ES-I3 (cell line): ENCODE data around the gene MPHOSPH6.

Experiments
- H3K36me3 ChIP-seq: 2 replicates; pipeline ENCODE4 v1.6.1; 2013; ENCODE audit warnings: mild to moderate bottlenecking, low read length, control low read depth, moderate library complexity; ENCODE audit not compliant: insufficient read depth
- H3K4me1 ChIP-seq: 2 replicates; pipeline ENCODE4 v1.6.1; 2013; ENCODE audit warnings: mild to moderate bottlenecking, control low read depth, low read length; ENCODE audit not compliant: insufficient read depth
- H3K9ac ChIP-seq: 2 replicates; pipeline ENCODE4 v1.6.1; 2013; ENCODE audit warnings: low read depth, mild to moderate bottlenecking, low read length, moderate library complexity
- H3K9me3 ChIP-seq: 2 replicates; pipeline ENCODE4 v1.6.1; 2013; ENCODE audit warnings: mild to moderate bottlenecking, low read length, moderate library complexity; ENCODE audit not compliant: control insufficient read depth, insufficient read depth

MPHOSPH6 gene

DNA sequence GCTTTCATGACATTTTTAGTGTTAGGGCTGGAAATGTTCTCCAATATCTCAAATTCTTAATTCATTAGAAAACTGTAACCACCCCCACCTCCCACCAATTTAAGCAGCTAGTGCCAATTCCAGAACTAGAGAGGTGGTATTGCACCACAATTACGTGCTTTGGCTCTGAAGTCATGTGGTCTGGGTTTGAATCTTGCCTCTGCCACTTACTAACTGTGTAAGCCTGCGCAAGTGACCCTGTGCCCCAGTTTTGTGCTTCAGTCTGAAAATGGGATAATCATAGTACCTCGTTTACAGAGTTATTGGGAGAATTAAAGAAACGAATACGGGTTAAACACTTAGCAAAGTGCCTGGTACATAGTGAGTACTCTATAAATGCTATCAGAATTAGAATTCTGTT, 14.2 kb upstream of the MPHOSPH6 start:
- Histone ChIP-seq H3K9ac (no peak overlapping the region), H3K9me3 (no peaks in the 10 kb centered on the region), H3K4me1 (0 out of 2 replicates have a peak, but pooled peaks cover 6% of the 10 kb centered on the region), H3K36me3 (no peaks in the 10 kb centered on the region)

DNA sequence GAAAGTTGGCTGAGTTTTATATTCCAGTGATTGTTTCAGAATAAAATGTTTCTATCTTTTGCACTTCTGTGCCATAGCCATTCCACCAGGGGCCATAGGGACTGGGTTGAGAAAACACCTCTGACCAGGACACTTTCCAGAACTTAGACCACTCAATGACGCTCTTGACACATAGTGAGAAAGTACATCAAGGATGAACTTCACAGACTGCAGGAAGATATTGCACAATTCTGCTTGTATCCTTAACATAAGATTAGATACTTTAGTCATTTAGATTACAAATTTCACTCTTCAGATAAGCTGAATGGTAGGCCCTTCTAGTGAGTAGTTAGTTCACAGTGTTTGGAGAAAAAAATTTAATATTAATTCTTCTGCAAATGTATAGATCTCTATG, 13.0 kb upstream of the MPHOSPH6 start:
- Histone ChIP-seq H3K36me3 (no peaks in the 10 kb centered on the region), H3K4me1 (0 out of 2 replicates have a peak, but pooled peaks cover 6% of the 10 kb centered on the region), H3K9ac (no peak overlapping the region), H3K9me3 (no peaks in the 10 kb centered on the region)

DNA sequence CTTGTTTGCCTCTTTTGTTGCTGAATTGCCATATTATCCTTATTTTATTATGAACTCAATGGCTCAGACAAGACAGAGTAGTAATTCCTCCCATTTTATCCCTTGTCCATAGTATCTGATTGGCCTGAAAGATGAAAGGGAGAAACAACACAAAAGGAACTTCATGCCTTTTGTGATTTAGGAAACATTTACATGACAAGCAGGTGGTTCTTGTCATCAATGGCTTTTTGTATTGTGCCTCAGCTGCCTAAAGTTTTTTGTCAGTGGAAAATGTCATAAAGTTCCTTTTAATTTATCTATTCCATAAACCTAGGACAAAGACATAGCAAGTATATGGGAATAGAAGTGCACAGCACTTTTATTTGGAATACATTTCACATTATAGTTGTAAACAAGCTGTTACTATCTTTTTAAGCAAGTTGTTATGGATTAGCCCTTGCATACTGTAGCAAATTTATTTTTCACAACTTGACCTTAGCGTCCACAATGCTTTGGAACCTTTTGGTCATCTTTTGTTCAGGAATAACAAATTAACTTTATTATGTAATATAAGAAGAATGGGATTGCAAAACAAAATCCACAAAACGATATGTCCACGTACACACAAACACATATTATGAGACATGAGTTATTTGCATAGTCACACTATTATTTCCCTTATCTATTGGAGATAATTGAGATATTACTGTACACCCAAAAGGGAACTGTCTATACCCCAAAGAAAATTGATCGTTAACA, 12.4 kb upstream of the MPHOSPH6 start:
- Histone ChIP-seq H3K9me3 (no peaks in the 10 kb centered on the region), H3K4me1 (0 out of 2 replicates have a peak, but pooled peaks cover 6% of the 10 kb centered on the region), H3K9ac (no peak overlapping the region), H3K36me3 (no peaks in the 10 kb centered on the region)

- Histone ChIP-seq H3K9ac (no peak overlapping the region), H3K36me3 (no peaks in the 10 kb centered on the region), H3K9me3 (no peaks in the 10 kb centered on the region), H3K4me1 (0 out of 2 replicates have a peak, but pooled peaks cover 6% of the 10 kb centered on the region)
Observed at GRCh38 chr16:82181461-82182185, 11.6 kb upstream of the MPHOSPH6 start.

GRCh38 chr16:82178352-82178751, 8.3 kb upstream of the MPHOSPH6 start:
- no peaks in the 10 kb centered on the region for H3K9me3 ChIP-seq
- no peaks in the 10 kb centered on the region for H3K36me3 ChIP-seq
- 0 out of 2 replicates have a peak, but pooled peaks cover 6% of the 10 kb centered on the region for H3K4me1 ChIP-seq
- H3K9ac ChIP-seq, result no peak overlapping the region

DNA sequence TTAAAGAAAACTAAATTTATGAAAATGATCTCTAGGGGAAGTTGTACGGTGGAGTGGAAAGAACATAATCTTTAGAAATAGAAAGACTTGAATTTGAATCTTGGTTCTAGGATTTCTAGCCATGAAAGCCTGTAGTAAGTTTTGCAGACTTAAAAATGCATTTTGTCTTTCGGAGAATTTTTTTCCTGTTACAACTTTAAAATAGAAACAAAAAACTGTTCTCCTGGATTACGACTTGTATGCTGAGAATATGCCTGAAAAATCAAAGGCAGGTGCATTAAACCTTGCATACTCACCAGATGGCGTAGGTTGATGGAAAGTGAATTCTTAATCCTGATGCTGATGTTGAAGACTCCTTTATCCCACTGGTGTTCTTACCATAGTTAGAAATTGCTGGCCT, 7.5 kb upstream of the MPHOSPH6 start:
- Histone ChIP-seq H3K36me3 (no peaks in the 10 kb centered on the region), H3K4me1 (0 out of 2 replicates have a peak, but pooled peaks cover 6% of the 10 kb centered on the region), H3K9ac (no peak overlapping the region), H3K9me3 (no peaks in the 10 kb centered on the region)

- Histone ChIP-seq H3K4me1 (no peaks in the 10 kb centered on the region), H3K36me3 (no peaks in the 10 kb centered on the region), H3K9me3 (0 out of 2 replicates have a peak, but pooled peaks cover under 1% of the 10 kb centered on the region), H3K9ac (no peak overlapping the region)
Observed at GRCh38 chr16:82176204-82176603, 6.2 kb upstream of the MPHOSPH6 start.

DNA sequence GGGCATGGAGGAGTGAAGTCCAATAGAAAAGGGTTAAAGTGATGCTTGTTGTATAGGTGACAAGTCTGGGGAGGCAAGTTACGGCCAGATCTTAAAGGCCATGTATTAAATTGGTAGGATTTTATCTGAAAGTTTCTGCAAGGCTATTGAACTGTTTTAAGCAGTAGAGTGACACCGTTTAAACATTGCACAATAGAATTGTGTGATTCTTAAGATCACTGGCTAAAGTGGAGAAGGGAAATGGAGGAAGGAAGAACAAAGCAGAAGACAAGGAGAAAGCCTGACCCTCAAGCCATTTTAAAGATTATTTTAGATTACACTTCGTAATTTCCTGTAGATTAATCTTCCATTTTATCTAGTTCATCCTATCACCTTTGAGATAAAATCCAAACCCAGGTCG, 5.6 kb upstream of the MPHOSPH6 start:
- Histone ChIP-seq H3K9ac (no peak overlapping the region), H3K4me1 (no peaks in the 10 kb centered on the region), H3K36me3 (no peaks in the 10 kb centered on the region), H3K9me3 (peaks cover 3% of the 10 kb centered on the region; the same call in 1 of the 2 replicates)

DNA sequence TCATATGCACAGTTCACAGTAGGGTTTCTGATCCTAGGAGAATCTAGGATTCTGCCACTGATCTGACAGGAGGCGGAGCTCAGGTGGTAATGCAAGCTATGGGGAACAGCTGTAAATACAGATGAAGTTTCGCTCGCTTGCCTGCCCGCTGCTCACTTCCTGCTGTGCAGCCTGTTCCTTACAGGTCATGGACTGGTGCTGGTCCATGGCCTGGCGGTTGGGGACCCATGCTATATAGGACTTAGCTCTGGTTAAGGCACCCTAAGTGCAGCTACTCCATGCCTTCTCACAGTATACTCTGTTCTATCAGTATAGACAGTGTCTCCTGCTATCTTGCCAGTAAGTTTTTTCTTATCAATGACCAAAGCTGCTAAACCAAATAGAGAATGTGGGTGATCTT, 2.4 kb downstream of the MPHOSPH6 start:
- Histone ChIP-seq H3K9ac (no peak overlapping the region), H3K9me3 (peaks cover 3% of the 10 kb centered on the region; the same call in 1 of the 2 replicates), H3K36me3 (peaks cover 7% of the 10 kb centered on the region), H3K4me1 (no peaks in the 10 kb centered on the region)

DNA sequence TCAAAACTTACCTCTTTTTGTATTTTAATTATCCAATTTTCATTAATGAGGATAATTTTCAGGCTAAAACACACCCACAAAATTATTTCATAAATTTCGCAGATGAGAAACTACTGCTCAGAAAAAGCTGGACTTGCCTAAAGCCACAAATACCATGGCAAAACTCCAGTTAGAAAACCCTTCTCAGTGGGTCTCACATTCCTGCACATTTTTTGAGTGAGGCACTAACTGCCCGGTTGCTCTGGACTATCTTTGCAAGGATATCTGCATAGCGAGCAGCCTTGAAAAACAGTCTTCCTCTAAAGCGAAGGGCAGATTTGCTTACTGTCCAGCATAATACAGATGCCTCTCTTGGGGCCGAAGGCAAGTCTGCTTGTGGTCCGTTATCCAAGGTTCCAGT, 9.8 kb downstream of the MPHOSPH6 start:
- Histone ChIP-seq H3K9me3 (no peaks in the 10 kb centered on the region), H3K4me1 (no peaks in the 10 kb centered on the region), H3K36me3 (peaks cover 6% of the 10 kb centered on the region), H3K9ac (no peak overlapping the region)

- Histone ChIP-seq H3K36me3 (peaks cover 3% of the 10 kb centered on the region), H3K9ac (no peak overlapping the region), H3K4me1 (no peaks in the 10 kb centered on the region), H3K9me3 (no peaks in the 10 kb centered on the region)
Observed at GRCh38 chr16:82157836-82158235, 12.2 kb downstream of the MPHOSPH6 start.

GRCh38 chr16:82157534-82157812, 12.6 kb downstream of the MPHOSPH6 start:
- H3K9ac ChIP-seq, result no peak overlapping the region
- H3K4me1 ChIP-seq, result no peaks in the 10 kb centered on the region
- H3K36me3 ChIP-seq, result peaks cover 3% of the 10 kb centered on the region
- H3K9me3 ChIP-seq, result no peaks in the 10 kb centered on the region

DNA sequence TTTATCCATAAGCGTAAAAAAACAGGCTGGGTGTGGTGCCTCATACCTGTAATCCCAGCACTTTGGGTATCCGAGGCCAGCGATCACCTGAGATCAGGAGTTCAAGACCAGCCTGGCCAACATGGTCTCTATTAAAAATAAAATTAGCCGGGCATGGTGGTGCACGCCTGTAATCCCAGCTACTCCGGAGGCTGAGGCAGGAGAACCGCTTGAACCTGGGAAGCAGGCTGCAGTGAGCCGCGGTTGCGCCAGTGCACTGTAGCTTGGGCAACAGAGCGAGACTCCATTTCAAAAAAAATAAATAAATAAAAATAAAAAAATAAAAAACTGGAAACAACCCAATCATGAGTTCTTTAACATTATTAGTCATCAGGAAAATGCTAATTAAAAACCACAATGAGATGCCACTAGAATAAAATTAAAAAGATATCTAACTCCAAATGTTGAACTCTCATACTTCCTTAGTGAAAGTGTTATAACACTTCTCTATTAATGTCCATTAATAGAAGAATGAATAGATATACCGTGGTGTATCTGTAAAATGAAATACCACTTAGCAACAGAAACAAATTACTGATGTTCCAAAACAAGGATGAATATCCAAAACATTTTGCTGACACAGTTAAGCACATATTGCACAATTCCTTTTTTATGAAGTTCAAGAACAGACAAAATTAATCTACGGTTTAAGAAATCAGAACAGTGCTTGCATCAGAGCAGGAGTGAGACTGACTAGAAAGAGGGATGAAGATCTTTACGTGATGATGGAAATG, 13.1 kb downstream of the MPHOSPH6 start:
- Histone ChIP-seq H3K9me3 (no peaks in the 10 kb centered on the region), H3K9ac (no peak overlapping the region), H3K4me1 (no peaks in the 10 kb centered on the region), H3K36me3 (peaks cover 3% of the 10 kb centered on the region)

DNA sequence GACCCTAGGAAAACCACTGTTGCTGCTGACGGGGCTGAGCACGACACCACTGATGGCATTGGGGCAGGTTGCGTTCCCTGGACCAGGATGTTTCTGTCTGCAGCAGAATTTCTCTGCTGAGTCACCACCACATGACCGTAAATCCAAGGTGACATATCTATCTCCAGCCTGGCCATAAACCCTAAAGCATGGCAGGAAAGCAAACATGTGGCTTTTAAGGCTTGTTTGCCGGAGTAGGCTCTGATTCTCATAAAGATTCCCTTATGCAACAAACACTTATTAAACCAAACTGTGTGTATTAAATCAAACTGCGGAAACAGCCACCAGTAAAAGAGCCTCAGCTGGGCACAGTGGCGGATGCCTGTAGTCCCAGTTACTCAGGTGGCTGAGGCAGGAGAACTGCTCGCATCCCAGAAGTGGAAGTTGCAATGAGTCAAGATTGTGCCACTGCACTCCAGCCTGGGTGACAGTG, 17.3 kb downstream of the MPHOSPH6 start:
- no peaks in the 10 kb centered on the region for H3K4me1 ChIP-seq
- H3K9ac ChIP-seq, result no peak overlapping the region
- peaks cover 3% of the 10 kb centered on the region; the same call in 1 of the 2 replicates for H3K36me3 ChIP-seq
- no peaks in the 10 kb centered on the region for H3K9me3 ChIP-seq
